NCI-H2227 treated with DMSO at 0.1 percent for 48 hours (cell line): Measurements from ENCODE around the gene DIS3L2.
"Not testable (repeated sequence)": the region's sequence is repeated elsewhere in the genome, so short reads cannot be mapped to it uniquely, and the experiment has no call there.

Experiments
- DNase-seq: peaks from one replicate; lab custom pipeline; 2025; lab: John Stamatoyannopoulos, UW

Gene DIS3L2

GRCh38 chr2:232321817-232322559, 360.5 kb downstream of the DIS3L2 start:
- no peak for DNase-seq

- no peak for DNase-seq
Observed at GRCh38 chr2:232322560-232323327, 361.2 kb downstream of the DIS3L2 start.

- no peak for DNase-seq
Observed at GRCh38 chr2:232323328-232323650, 361.8 kb downstream of the DIS3L2 start.

- DNase-seq, result not testable (repeated sequence)
Observed at GRCh38 chr2:232323967-232324366, 362.5 kb downstream of the DIS3L2 start.

- DNase-seq, result no peak
Observed at GRCh38 chr2:232324778-232325177, 363.3 kb downstream of the DIS3L2 start.

GRCh38 chr2:232325324-232326273, 364.1 kb downstream of the DIS3L2 start:
- no peak for DNase-seq

- DNase-seq, result not testable (repeated sequence)
Observed at GRCh38 chr2:232326274-232327104, 365.0 kb downstream of the DIS3L2 start.

- DNase-seq, result no peak
Observed at GRCh38 chr2:232327105-232328031, 365.9 kb downstream of the DIS3L2 start.

GRCh38 chr2:232328032-232328422, 366.5 kb downstream of the DIS3L2 start:
- no peak for DNase-seq

GRCh38 chr2:232328516-232329460, 367.3 kb downstream of the DIS3L2 start:
- no peak for DNase-seq

GRCh38 chr2:232329716-232330067, 368.2 kb downstream of the DIS3L2 start:
- DNase-seq, result no peak

- no peak for DNase-seq
Observed at GRCh38 chr2:232330068-232330999, 368.8 kb downstream of the DIS3L2 start.

- DNase-seq, result not testable (repeated sequence)
Observed at GRCh38 chr2:232331061-232331460, 369.5 kb downstream of the DIS3L2 start.

GRCh38 chr2:232331641-232332040, 370.1 kb downstream of the DIS3L2 start:
- not testable (repeated sequence) for DNase-seq

- DNase-seq, result not testable (repeated sequence)
Observed at GRCh38 chr2:232332244-232332939, 370.9 kb downstream of the DIS3L2 start.

- no peak for DNase-seq
Observed at GRCh38 chr2:232332940-232333259, 371.4 kb downstream of the DIS3L2 start.

- DNase-seq, result no peak
Observed at GRCh38 chr2:232333361-232334135, 372.0 kb downstream of the DIS3L2 start.
